Keratinocyte (primary cell): ENCODE data around the gene ZNF662. TPM values are rescaled to one million over a fixed set of nuclear protein-coding genes. Genes with fewer than 3 reads are reported as not detected.

Experiments
- DNase-seq: peaks from one replicate; pipeline ENCODE4 v3.0.0-alpha.2; 2011; ENCODE audit warnings: low read depth, missing footprints, low spot score
- FAIRE-seq: peaks from 2 replicates; lab custom pipeline; 2011; peaks lifted over from hg19 to GRCh38; lab: Jason Lieb, UNC
- H2AFZ ChIP-seq: 2 replicates; pipeline ENCODE4 v1.6.0; 2012; ENCODE audit warnings: low read length, control low read depth, inconsistent platforms; ENCODE audit not compliant: control insufficient read depth
- H3K27ac ChIP-seq: 2 replicates; pipeline ENCODE4 v1.5.1; 2011; ENCODE audit warnings: low read length; ENCODE audit not compliant: control insufficient read depth, insufficient read depth
- H3K27me3 ChIP-seq: 3 replicates; pipeline ENCODE4 v1.6.0; 2011; ENCODE audit warnings: low read length; ENCODE audit not compliant: control insufficient read depth, insufficient read depth; ENCODE audit errors: extremely low read depth
- H3K36me3 ChIP-seq, 2 experiments: 2 replicates in 1 of 2; 3 replicates in 1 of 2; pipeline ENCODE4 v1.5.1; 2011; ENCODE audit warnings: low read length in 2 of 2, mild to moderate bottlenecking in 1 of 2; ENCODE audit not compliant: control insufficient read depth in 2 of 2, insufficient read depth in 2 of 2; ENCODE audit errors: extremely low read depth in 1 of 2
- H3K4me1 ChIP-seq: 3 replicates; pipeline ENCODE4 v1.5.1; 2011; ENCODE audit warnings: low read length; ENCODE audit not compliant: control insufficient read depth, insufficient read depth; ENCODE audit errors: extremely low read depth
- H3K4me2 ChIP-seq: 3 replicates; pipeline ENCODE4 v1.6.0; 2011; ENCODE audit warnings: low read depth, low read length; ENCODE audit not compliant: control insufficient read depth, insufficient read depth; ENCODE audit errors: extremely low read depth
- H3K4me3 ChIP-seq, 3 experiments: fragments of 200-600 bp in 1 of 3; sonication (generic) in 1 of 3; 2 replicates in 2 of 3; 3 replicates in 1 of 3; pipeline ENCODE4 v1.5.1; 2011 to 2016; ENCODE audit warnings: low read length in 3 of 3, mild to moderate bottlenecking in 3 of 3, control low read depth in 2 of 3, inconsistent platforms in 1 of 3, low read depth in 1 of 3, mixed read lengths in 1 of 3, mixed run types in 1 of 3, moderate library complexity in 1 of 3; ENCODE audit not compliant: control insufficient read depth in 2 of 3, insufficient read depth in 2 of 3; ENCODE audit errors: extremely low read depth in 1 of 3
- H3K79me2 ChIP-seq: 2 replicates; pipeline ENCODE4 v1.6.0; 2012; ENCODE audit warnings: low read length; ENCODE audit not compliant: control insufficient read depth, insufficient read depth
- H3K9ac ChIP-seq: 3 replicates; pipeline ENCODE4 v1.6.0; 2011; ENCODE audit warnings: low read length; ENCODE audit not compliant: control insufficient read depth, insufficient read depth; ENCODE audit errors: extremely low read depth
- H3K9me1 ChIP-seq: 3 replicates; pipeline ENCODE4 v1.6.0; 2011; ENCODE audit warnings: low read length; ENCODE audit not compliant: control insufficient read depth, insufficient read depth; ENCODE audit errors: extremely low read depth
- H3K9me3 ChIP-seq: 2 replicates; pipeline ENCODE4 v1.5.1; 2012; ENCODE audit warnings: low read depth, low read length; ENCODE audit not compliant: control insufficient read depth
- H4K20me1 ChIP-seq: 3 replicates; pipeline ENCODE4 v1.6.0; 2011; ENCODE audit warnings: low read length; ENCODE audit not compliant: control insufficient read depth, insufficient read depth; ENCODE audit errors: extremely low read depth
- CTCF ChIP-seq, 3 experiments: IDR thresholded peaks in 1 of 3; conservative IDR thresholded peaks in 1 of 3; optimal IDR thresholded peaks in 1 of 3; 2 replicates in 2 of 3; 3 replicates in 1 of 3; pipeline versions ENCODE3 to v1.5.1; 2011; ENCODE audit warnings: low read length in 3 of 3, mild to moderate bottlenecking in 3 of 3, moderate library complexity in 2 of 3, control low read depth in 1 of 3, inconsistent platforms in 1 of 3; ENCODE audit not compliant: insufficient read depth in 2 of 3; ENCODE audit errors: extremely low read depth in 1 of 3
- EZH2 ChIP-seq: IDR thresholded peaks from one replicate; pipeline ENCODE4 v1.6.1; 2012; ENCODE audit warnings: inconsistent platforms, mild to moderate bottlenecking, low read length, moderate library complexity
- dilution Hi-C: fragments of 300-500 bp; cut with MboI; formaldehyde crosslinking; loops from one replicate; pipeline ENCODE4 v1.7.0; 2020; ENCODE audit warnings: low sequenced_read_pairs; ENCODE audit not compliant: extremely low pct_ligation_motif_present
- polyA plus RNA-seq, 5 experiments: library from polyadenylated mRNA; depleted of rRNA in 3 of 5; stranded (reverse) in 3 of 5; stranded (forward) in 1 of 5; unstranded in 1 of 5; fragments of >200 nt; gene quantifications; 1 replicate in 1 of 5; 2 replicates in 3 of 5; 3 replicates in 1 of 5; pipeline versions ENCODE4 v1.2.1 to v1.2.3, GENCODE V29; 2011 to 2012; ENCODE audit warnings: missing spikeins in 2 of 5, low read depth in 1 of 5, low replicate concordance in 1 of 5

ZNF662 gene
- polyA plus RNA-seq, 1 donor (not counting 4 experiments of a cell fraction or from before 2014, with no cell fraction given): 1.4 TPM

- peak overlapping the region; percentile 41 for H3K9ac ChIP-seq
- H3K79me2 ChIP-seq: no peaks in the 10 kb centered on the region
- no peaks in the 10 kb centered on the region for H3K9me3 ChIP-seq
- peak overlapping the region; percentile 45 to 53 (median 48) for H3K4me3 ChIP-seq
- peak overlapping the region; percentile 78 for H2AFZ ChIP-seq
- no peaks in the 10 kb centered on the region for H3K36me3 ChIP-seq
- dilution Hi-C loops: no loop called here
- H4K20me1 ChIP-seq: no peaks in the 10 kb centered on the region
- no peaks in the 10 kb centered on the region for H3K27me3 ChIP-seq
- no peaks in the 10 kb centered on the region for H3K4me1 ChIP-seq
- TF ChIP-seq CTCF (optimal IDR thresholded peaks at IDR 0.05 in 1 of 3, IDR thresholded peaks at IDR 0.05 in 1 of 3, conservative IDR thresholded peaks at IDR 0.05 in 1 of 3; ENCODE audit: extremely low read depth in 1 of 3, insufficient read depth in 2 of 3, low read length in 3 of 3) (no peak), EZH2 (no peak)
- no peak for DNase-seq
- peak overlapping the region; percentile 54 for H3K4me2 ChIP-seq
- H3K27ac ChIP-seq: no peak overlapping the region
- no peaks in the 10 kb centered on the region for H3K9me1 ChIP-seq
- FAIRE-seq: no peak
These were observed 30.4 kb downstream of the ZNF662 start for GRCh38 chr3:42936157-42936981.

- TF ChIP-seq CTCF (optimal IDR thresholded peaks at IDR 0.05 in 1 of 3, IDR thresholded peaks at IDR 0.05 in 1 of 3, conservative IDR thresholded peaks at IDR 0.05 in 1 of 3; ENCODE audit: extremely low read depth in 1 of 3, insufficient read depth in 2 of 3, low read length in 3 of 3) (no peak), EZH2 (no peak)
- H3K9ac ChIP-seq: no peak overlapping the region
- no peak overlapping the region for H3K4me2 ChIP-seq
- H3K9me3 ChIP-seq: no peaks in the 10 kb centered on the region
- H3K36me3 ChIP-seq: no peaks in the 10 kb centered on the region
- no peak overlapping the region for H3K4me3 ChIP-seq
- H3K9me1 ChIP-seq: no peaks in the 10 kb centered on the region
- no peak for FAIRE-seq
- no peaks in the 10 kb centered on the region for H3K4me1 ChIP-seq
- H2AFZ ChIP-seq: no peak overlapping the region
- no peak overlapping the region for H3K27ac ChIP-seq
- H3K79me2 ChIP-seq: no peaks in the 10 kb centered on the region
- H4K20me1 ChIP-seq: no peaks in the 10 kb centered on the region
- H3K27me3 ChIP-seq: no peaks in the 10 kb centered on the region
- dilution Hi-C loops: no loop called here
- no peak for DNase-seq
These were observed 31.4 kb downstream of the ZNF662 start for GRCh38 chr3:42937334-42937733.
